ENCODE data around the gene GSTM1. TPM values are rescaled to one million over a fixed set of nuclear protein-coding genes. Genes with fewer than 3 reads are reported as not detected.
"Not testable (repeated sequence)": the region's sequence is repeated elsewhere in the genome, so short reads cannot be mapped to it uniquely, and the experiment has no call there.

Gene GSTM1
- total and polyA plus RNA-seq, 10 of the 15 experiments (the other 5 are each of a cell fraction or from before 2014, with no cell fraction given) = 16.0 to 75.6 (median 46.4) TPM

DNA sequence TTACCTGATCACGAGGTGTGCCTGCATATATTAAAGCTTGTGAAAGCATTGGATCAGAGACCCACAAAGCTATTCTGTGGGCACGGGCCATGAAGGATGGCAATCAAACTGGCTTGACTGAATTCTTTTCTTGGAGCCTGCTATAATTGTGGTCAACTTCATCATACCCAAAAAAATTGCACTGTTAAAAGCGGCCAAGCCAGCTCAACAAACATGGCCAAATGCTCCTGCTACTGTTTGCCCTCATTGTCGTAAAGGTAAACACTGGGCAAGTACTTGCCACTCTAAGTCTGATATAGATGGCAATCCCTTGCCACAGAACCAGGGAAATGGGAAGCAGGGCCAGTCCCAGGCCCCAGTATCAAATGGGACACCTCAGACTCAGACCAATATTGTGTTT, 17.8 kb downstream of the GSTM1 start (continued):
- TF ChIP-seq MEF2A (IDR thresholded peaks at IDR 0.05; ENCODE audit: insufficient read depth, low read depth, low read length) (no peak), TBL1XR1 (IDR thresholded peaks at IDR 0.05; ENCODE audit: low read depth, low read length) (no peak), SP1 (IDR thresholded peaks at IDR 0.05; ENCODE audit: low read depth, low read length) (no peak), TCF12 (IDR thresholded peaks at IDR 0.05; ENCODE audit: low read depth, low read length) (no peak), HCFC1 (IDR thresholded peaks at IDR 0.05; ENCODE audit: low read length) (no peak), MYC (IDR thresholded peaks at IDR 0.05; ENCODE audit: insufficient read depth, insufficient read length, insufficient replicate concordance, low read length, severe bottlenecking) (no peak), HDAC2 (IDR thresholded peaks at IDR 0.05) (no peak)
- TF ChIP-seq, protein P1, sequence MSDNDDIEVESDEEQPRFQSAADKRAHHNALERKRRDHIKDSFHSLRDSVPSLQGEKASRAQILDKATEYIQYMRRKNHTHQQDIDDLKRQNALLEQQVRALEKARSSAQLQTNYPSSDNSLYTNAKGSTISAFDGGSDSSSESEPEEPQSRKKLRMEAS (IDR thresholded peaks at IDR 0.05; ENCODE audit: low read depth, low read length) = no peak
- TF ChIP-seq, protein P2, sequence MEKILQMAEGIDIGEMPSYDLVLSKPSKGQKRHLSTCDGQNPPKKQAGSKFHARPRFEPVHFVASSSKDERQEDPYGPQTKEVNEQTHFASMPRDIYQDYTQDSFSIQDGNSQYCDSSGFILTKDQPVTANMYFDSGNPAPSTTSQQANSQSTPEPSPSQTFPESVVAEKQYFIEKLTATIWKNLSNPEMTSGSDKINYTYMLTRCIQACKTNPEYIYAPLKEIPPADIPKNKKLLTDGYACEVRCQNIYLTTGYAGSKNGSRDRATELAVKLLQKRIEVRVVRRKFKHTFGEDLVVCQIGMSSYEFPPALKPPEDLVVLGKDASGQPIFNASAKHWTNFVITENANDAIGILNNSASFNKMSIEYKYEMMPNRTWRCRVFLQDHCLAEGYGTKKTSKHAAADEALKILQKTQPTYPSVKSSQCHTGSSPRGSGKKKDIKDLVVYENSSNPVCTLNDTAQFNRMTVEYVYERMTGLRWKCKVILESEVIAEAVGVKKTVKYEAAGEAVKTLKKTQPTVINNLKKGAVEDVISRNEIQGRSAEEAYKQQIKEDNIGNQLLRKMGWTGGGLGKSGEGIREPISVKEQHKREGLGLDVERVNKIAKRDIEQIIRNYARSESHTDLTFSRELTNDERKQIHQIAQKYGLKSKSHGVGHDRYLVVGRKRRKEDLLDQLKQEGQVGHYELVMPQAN (conservative IDR thresholded peaks at IDR 0.05) = no peak

DNA sequence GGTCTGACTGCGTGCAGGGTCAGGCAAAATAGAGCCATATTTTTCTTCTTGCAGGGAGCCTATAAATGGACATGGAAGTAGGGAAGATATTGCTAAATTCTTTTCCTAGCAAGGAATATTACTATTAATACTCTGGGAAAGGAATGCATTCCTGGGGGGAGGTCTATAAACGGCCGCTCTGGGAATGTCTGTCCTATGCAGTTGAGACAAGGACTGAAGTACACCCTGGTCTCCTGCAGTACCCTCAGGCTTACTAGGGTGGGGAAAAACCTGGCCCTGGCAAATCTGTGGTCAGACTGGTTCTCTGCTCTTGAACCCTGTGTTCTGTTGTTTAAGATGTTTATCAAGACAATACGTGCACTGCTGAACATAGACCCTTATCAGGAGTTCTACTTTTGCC, 21.3 kb downstream of the GSTM1 start:
- 66% methylated on average over 4 of the region's 4 CpGs for WGBS (ENCODE audit: insufficient coverage, insufficient replicate concordance, low lambda C conversion rate, missing lambda C conversion rate)
- CTCF ChIA-PET; DNase-seq (ENCODE audit: low read depth, low spot score); H3K27ac ChIP-seq (ENCODE audit: control insufficient read depth, insufficient read depth); H3K4me2 ChIP-seq (ENCODE audit: control insufficient read depth, insufficient read depth); RAD21 ChIA-PET (ENCODE audit: unreplicated experiment); FAIRE-seq; SMC1A ChIA-PET (ENCODE audit: uncharacterized antibody, unreplicated experiment); H3K36me3 ChIP-seq (ENCODE audit: control insufficient read depth in 2 of 2, insufficient read depth in 2 of 2, low read length in 1 of 2); H3K79me2 ChIP-seq (ENCODE audit: control insufficient read depth, insufficient read depth, low read length); in situ Hi-C loops (cut with MboI); H4K20me1 ChIP-seq (ENCODE audit: control insufficient read depth, insufficient read depth); BruUV-seq (replicated peaks); ATAC-seq; H2AFZ ChIP-seq (ENCODE audit: control insufficient read depth, low read depth, low read length); intact Hi-C loops (cut with micrococcal nuclease; ENCODE audit: unreplicated experiment); H3K9me3 ChIP-seq (replicated peaks; ENCODE audit: control insufficient read depth, insufficient read depth, low read length); H3K27me3 ChIP-seq (replicated peaks in 1 of 2; ENCODE audit: control insufficient read depth in 2 of 2, insufficient read depth in 2 of 2, low read length in 1 of 2); H3K4me3 ChIP-seq; H3K9ac ChIP-seq (ENCODE audit: control insufficient read depth, insufficient read depth, low read length); H3K4me1 ChIP-seq (ENCODE audit: control insufficient read depth, insufficient read depth, low read length): not testable (repeated sequence)
- POLR2A ChIA-PET = interaction anchor here (0.6 kb wide), 1 partner anchor 696 kb away, joined by 4 read pairs; no protein-coding TSS in a partner anchor

DNA sequence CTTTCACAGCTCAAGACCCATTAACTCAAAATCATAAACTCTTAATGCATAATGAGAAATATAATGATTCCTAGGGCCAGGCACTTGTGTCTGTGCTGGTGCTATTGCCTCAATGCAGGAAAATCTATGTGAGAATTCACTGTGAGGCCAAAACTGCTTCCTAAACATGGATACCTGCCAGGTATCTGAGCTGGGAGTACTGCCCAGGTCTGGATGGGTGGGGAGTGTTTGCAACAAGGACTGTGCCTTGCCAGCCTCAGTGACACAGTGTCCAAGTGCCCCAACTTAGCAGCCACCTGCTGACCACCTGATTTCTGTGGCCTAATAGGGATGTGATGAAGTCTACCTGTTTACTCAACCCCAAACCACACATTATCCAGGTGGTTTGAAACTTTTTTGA, 22.2 kb downstream of the GSTM1 start:
- intact Hi-C loops (cut with micrococcal nuclease; ENCODE audit: unreplicated experiment); H3K79me2 ChIP-seq (ENCODE audit: control insufficient read depth, insufficient read depth, low read length); H3K27me3 ChIP-seq (replicated peaks in 1 of 2; ENCODE audit: control insufficient read depth in 2 of 2, insufficient read depth in 2 of 2, low read length in 1 of 2); H3K9ac ChIP-seq (ENCODE audit: control insufficient read depth, insufficient read depth, low read length); DNase-seq (ENCODE audit: low read depth, low spot score); H4K20me1 ChIP-seq (ENCODE audit: control insufficient read depth, insufficient read depth); H3K9me3 ChIP-seq (replicated peaks; ENCODE audit: control insufficient read depth, insufficient read depth, low read length); ATAC-seq; H3K4me1 ChIP-seq (ENCODE audit: control insufficient read depth, insufficient read depth, low read length); H2AFZ ChIP-seq (ENCODE audit: control insufficient read depth, low read depth, low read length); H3K36me3 ChIP-seq (ENCODE audit: control insufficient read depth in 2 of 2, insufficient read depth in 2 of 2, low read length in 1 of 2); RAD21 ChIA-PET (ENCODE audit: unreplicated experiment); SMC1A ChIA-PET (ENCODE audit: uncharacterized antibody, unreplicated experiment); in situ Hi-C loops (cut with MboI); H3K27ac ChIP-seq (ENCODE audit: control insufficient read depth, insufficient read depth); BruUV-seq (replicated peaks); FAIRE-seq; H3K4me3 ChIP-seq; H3K4me2 ChIP-seq (ENCODE audit: control insufficient read depth, insufficient read depth): not testable (repeated sequence)
- CTCF ChIA-PET = interaction anchor here (0.6 kb wide), 1 partner anchor 319 kb away, joined by 3 read pairs; no protein-coding TSS in a partner anchor
- POLR2A ChIA-PET = interaction anchor here (0.6 kb wide), 1 partner anchor 697 kb away, joined by 4 read pairs; no protein-coding TSS in a partner anchor

Measured in GM12878 (cell line).